Astrocyte of the spinal cord (primary cell): ENCODE measurements around the gene ASCL2.
A peak's percentile ranks its signal among the peaks of the same experiment; 100 is the strongest.

Source experiments
- DNase-seq: peaks from one replicate; pipeline ENCODE4 v3.0.0; 2011; ENCODE audit warnings: low read depth, low spot score
- H3K4me3 ChIP-seq: 2 replicates; pipeline ENCODE4 v1.5.1; 2011; ENCODE audit warnings: low read depth, mild to moderate bottlenecking, low read length, moderate library complexity
- in situ Hi-C: cut with HindIII; loops from 2 replicates; pipeline ENCODE4 v1.10.0; 2017; ENCODE audit warnings: low sequenced_read_pairs
- TF ChIP-seq, protein P1 (sequence below): IDR thresholded peaks from 2 replicates; pipeline ENCODE4 v1.5.1; 2012; ENCODE audit warnings: low read depth, mild to moderate bottlenecking, low read length, inconsistent platforms

ASCL2 gene

DNA sequence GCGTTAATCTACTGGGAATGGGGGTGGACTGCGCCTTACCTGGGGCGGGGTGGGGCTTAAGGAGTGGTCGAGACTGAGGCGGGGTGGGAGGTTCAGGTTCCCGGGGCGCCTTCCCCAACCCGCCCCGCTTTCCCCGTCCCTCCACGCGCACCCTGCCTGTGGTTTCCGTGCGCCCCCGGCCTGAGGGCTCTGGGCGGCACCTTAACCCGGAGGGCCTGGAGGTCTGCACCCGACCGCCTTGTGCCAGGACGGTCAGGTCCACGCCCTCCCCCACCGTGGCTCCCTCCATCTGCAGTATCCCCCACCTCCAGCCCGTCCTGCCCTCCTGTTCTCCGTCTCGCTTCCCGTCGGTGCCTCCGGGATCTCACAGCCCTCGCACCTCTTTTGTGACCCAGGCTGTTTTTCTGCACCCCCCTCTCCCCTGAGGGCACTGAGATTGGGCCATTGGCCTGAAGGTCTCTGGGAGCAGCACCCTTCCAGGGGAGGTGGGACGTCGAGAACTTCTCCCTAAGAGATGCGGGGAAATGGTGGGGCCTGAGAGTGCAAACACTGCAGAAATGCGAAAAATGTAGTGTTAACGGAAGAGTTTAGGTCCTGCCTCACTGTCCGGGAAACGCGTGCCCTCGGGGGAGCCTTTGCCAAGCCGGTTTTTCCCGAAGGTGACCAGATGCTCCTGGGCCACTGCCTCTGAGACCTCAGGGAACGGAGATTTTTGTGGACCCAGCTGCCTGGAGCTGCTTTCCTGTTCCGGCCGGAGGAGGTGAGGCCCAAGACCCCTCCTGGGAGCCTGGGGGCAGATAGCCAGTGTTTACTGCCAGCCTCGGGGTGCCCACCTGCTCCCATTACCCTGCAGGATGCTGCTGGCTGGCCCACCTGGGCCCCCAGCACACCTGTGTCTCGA, 1.2 kb upstream of the ASCL2 start:
- no peak for DNase-seq
- in situ Hi-C loops, result no loop called here
- H3K4me3 ChIP-seq, result no peak overlapping the region
- TF ChIP-seq, protein P1, sequence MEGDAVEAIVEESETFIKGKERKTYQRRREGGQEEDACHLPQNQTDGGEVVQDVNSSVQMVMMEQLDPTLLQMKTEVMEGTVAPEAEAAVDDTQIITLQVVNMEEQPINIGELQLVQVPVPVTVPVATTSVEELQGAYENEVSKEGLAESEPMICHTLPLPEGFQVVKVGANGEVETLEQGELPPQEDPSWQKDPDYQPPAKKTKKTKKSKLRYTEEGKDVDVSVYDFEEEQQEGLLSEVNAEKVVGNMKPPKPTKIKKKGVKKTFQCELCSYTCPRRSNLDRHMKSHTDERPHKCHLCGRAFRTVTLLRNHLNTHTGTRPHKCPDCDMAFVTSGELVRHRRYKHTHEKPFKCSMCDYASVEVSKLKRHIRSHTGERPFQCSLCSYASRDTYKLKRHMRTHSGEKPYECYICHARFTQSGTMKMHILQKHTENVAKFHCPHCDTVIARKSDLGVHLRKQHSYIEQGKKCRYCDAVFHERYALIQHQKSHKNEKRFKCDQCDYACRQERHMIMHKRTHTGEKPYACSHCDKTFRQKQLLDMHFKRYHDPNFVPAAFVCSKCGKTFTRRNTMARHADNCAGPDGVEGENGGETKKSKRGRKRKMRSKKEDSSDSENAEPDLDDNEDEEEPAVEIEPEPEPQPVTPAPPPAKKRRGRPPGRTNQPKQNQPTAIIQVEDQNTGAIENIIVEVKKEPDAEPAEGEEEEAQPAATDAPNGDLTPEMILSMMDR, result no peak

DNA sequence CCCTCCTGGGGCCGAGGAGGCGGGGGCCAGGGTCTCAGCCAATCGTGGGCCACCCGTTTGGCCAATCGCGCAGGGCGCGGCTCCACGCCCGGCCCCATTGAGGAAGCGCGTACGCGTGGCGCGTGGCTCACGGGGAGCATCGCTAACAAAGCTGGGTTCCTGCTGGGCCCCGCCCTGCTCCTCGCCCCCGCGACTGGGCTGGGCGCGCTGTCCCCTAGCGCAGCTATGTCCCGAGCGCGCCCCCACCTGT, 614 bp upstream of the ASCL2 start:
- in situ Hi-C loops, result no loop called here
- TF ChIP-seq, protein P1, result no peak
- DNase-seq, result no peak
- no peak overlapping the region for H3K4me3 ChIP-seq

GRCh38 chr11:2269601-2270321, 627 bp downstream of the ASCL2 start:
- H3K4me3 ChIP-seq, result no peak overlapping the region
- TF ChIP-seq, protein P1, result peak; percentile 2
- DNase-seq, result peak; percentile 29
- in situ Hi-C loops, result no loop called here

DNA sequence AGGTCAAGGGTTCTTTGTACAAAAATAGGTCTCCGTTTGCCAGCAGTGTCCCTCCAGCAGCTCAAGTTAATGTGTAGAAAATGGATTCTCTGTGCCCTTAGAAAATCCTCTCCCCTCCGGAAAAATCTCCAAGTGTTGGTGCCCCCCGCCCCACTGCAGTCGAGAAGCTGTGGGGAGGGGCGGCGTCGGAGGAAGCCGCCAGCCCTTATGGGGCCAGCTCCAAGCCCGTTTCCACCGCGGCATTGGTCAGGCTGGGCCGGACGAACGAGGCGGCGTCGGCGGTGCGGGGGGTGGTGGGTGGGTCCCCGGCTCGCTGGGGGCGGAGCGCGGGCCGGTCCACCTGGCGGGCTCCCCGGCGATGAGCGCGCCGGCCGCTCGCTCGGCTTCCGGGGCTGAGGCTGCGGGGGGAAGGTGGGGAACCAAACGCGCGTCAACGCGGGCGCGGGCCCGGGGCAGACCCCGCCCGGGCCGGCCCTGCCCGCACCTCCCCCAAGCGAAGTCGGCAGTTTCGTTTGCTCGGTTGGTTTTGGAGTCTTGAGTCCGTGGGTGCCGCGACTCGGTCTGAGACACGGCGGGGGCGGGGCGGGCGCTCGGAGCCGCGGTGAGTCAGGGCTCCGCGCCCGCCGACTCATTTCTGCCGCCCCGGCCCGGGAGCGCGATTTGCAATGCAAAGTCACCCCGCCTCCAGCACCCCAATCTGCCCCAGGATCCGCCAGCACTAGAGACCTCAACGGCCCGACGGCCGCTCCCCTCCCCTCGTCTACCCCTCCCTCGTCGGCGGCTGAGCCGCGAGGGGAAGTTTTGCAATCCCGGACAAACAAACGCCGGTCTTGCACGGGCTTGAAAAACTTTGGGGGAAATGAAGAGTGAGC, 1.4 kb downstream of the ASCL2 start:
- in situ Hi-C loops, result no loop called here
- TF ChIP-seq, protein P1, result no peak

DNA sequence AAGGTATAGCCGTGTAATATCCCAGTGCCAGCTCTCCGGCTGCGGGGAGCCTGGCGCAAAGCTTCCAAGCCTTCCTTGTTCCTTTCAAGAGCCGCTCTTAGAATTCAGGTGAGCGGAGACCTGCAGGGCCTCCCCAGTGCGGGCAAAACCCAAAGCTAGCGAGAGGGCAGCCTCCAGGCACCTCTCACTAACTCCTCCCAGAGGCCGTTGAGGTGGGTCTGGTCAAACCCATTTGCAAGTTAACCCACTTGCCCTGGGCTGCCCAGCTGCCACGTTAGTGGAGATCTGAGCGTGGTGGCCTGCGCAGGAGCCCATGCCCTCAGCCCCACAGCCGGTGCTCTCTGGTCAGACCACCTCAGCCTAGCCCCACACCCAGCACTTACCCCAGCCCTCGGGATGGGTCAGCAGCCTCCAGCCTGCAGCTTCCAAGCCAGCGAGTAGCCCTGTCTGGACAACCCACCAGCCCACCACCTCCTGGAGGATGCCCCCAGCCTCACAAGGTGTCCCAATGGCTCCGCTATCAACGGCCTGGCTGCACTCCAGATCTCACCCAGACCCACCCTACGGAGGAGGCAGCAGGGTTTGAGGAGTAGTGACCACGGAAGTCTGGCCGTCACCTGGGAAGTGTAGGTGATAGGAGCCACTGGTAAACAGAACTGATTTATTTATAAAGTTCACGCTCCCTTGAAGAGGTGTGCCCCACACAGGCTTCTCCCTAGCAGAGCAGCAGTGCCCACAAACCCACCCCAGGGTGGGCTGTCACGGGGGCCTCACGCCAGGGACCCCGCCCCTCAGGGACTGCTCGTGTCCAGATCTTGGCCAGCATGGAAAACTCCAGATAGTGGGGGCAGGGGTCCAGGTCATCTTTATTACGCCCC, 2.3 kb downstream of the ASCL2 start:
- no peak overlapping the region for H3K4me3 ChIP-seq
- DNase-seq, result no peak
- in situ Hi-C loops, result no loop called here
- TF ChIP-seq, protein P1, result no peak

More for the DNA sequence above, 1.4 kb downstream of the ASCL2 start:
- H3K4me3 ChIP-seq, result no peak overlapping the region
- no peak for DNase-seq
